Heart right ventricle (tissue), 16 donors: ENCODE data around the gene PNMA8B. TPM values are rescaled to one million over a fixed set of nuclear protein-coding genes. Genes with fewer than 3 reads are reported as not detected.
A peak's percentile ranks its signal among the peaks of the same experiment; 100 is the strongest.

ENCODE experiments used
- ATAC-seq, 8 donors: fragments of 200-7000 bp; cut with Tn5 transposase; one replicate each; pipeline ENCODE4 v1.9.1; 2020; ENCODE audit warnings: mild to moderate bottlenecking in 8 of 8, moderate library complexity in 8 of 8, moderate number of reproducible peaks in 1 of 8
- DNase-seq, 2 donors: peaks; one replicate each; pipeline ENCODE4 v3.0.0-alpha.2; 2020
- H3K27ac ChIP-seq, 10 donors: fragments of 200-600 bp; sonication (generic) in 2 of 10; one replicate each; pipeline versions ENCODE4 v1.5.0 to v1.8.0; 2020 to 2022; ENCODE audit warnings: mild to moderate bottlenecking in 3 of 10
- H3K27me3 ChIP-seq, 7 donors: fragments of 200-600 bp; one replicate each; pipeline ENCODE4 v1.8.0; 2021 to 2022; ENCODE audit warnings: mild to moderate bottlenecking in 2 of 7
- H3K36me3 ChIP-seq, 9 donors: fragments of 200-600 bp; sonication (generic) in 1 of 9; one replicate each; pipeline versions ENCODE4 v1.5.0 to v1.8.0; 2020 to 2022; ENCODE audit warnings: mild to moderate bottlenecking in 2 of 9
- H3K4me1 ChIP-seq, 9 donors: fragments of 200-600 bp; sonication (generic) in 1 of 9; one replicate each; pipeline versions ENCODE4 v1.5.0 to v1.8.0; 2020 to 2022; ENCODE audit warnings: mild to moderate bottlenecking in 4 of 9
- H3K4me3 ChIP-seq, 10 donors: fragments of 200-600 bp; sonication (generic) in 2 of 10; one replicate each; pipeline versions ENCODE4 v1.5.0 to v1.8.0; 2020 to 2022; ENCODE audit warnings: mild to moderate bottlenecking in 7 of 10, moderate library complexity in 2 of 10
- H3K9me3 ChIP-seq, 11 donors: fragments of 200-600 bp in 10 of 11; sonication (generic) in 2 of 11; one replicate each; pipeline versions ENCODE4 v1.5.0 to v1.8.0; 2013 to 2022; ENCODE audit warnings: mild to moderate bottlenecking in 2 of 11, control low read depth in 1 of 11, moderate library complexity in 1 of 11
- CTCF ChIP-seq, 9 donors: fragments of 200-600 bp; sonication (generic) in 2 of 9; IDR thresholded peaks; one replicate each; pipeline versions ENCODE4 v1.5.0 to v1.8.0; 2021 to 2022; ENCODE audit warnings: antibody characterized with exemption in 9 of 9, mild to moderate bottlenecking in 5 of 9, moderate library complexity in 1 of 9
- WGBS, 2 donors: extraction: QIAGEN DNeasy Blood & Tissue Kit; methylation state at CpG; one replicate each; pipeline ENCODE4 v1.1.7; 2013; ENCODE audit warnings: inconsistent platforms in 1 of 2; 5-methylcytosine and 5-hydroxymethylcytosine counted together
- intact Hi-C, 10 donors: fragments of 100-400 bp; cut with DNase I; formaldehyde crosslinking; loops; one replicate each; pipeline versions ENCODE4 v1.11.1 to v1.14.2; 2022
- polyA plus RNA-seq, 2 donors: library from polyadenylated mRNA; stranded (reverse); fragments of 200-250 nt; gene quantifications; one replicate each; pipeline ENCODE4 v1.2.3, GENCODE V29; 2013
- total RNA-seq, 10 donors: library from RNA; stranded (reverse); fragmentation: NEBNext Ultra II Directional in 3 of 10; extraction: Animal tissue kit (Norgen Biotek cat#: 25700) in 3 of 10; gene quantifications; one replicate each; pipeline versions ENCODE4 v1.2.1 to v1.2.4, GENCODE V29; 2021 to 2023
- donor health status: Arrhythmogenic right ventricular cardiomyopathy.
- donor health status: ischemic (EF 13 %, LVEDD 7.1; RV severe dilation, severe dysfunction).
- donor health status: healthy with polysubstance abuse.
- donor health status: DM: no; HTN: yes; CAD: no.
- donor health status: DM: no; HTN: no; CAD: no.
- donor health status: ischemic (EF 25% LVEDD 6.9; RV normal size, moderate dysfunction).
- donor health status: ischemic (EF 25% LVEDD 5.7; RV mildly dilated, moderate dysfunction).
- donor health status: healthy.
- donor health status: DM: yes; HTN: yes; CAD: no.
- donor health status: Ischemic cardiomyopathy.
- donor health status: ischemic (EF 35%, LVEDD 5.7; RV mildly dilated, moderate dysfunction).
- donor health status: nonischemic (EF 11% LVEDD 7.7; RV severe dilation, severe dysfunction).
- donor health status: DM: yes; HTN: yes; CAD: no.
- donor health status: PGD.
- donor health status: ischemic (EF 29% LVEDD 5.4; RV normal size, mild dysfunction).
- donor health status: nonischemic (EF 23%, LVEDD 6.1; RV moderate dilation, normal function).

PNMA8B gene
- total and polyA plus RNA-seq, 12 donors: 0.37 to 0.95 (median 0.65) TPM

- WGBS, 2 donors: 56 to 58% methylated on average over 11 of the region's 11 CpGs
- no peak for ATAC-seq
- Histone ChIP-seq H3K9me3 (no peaks in the 10 kb centered on the region), H3K27me3 (peaks cover 3 to 72% (median 64%) of the 10 kb centered on the region in 7 donors), H3K27ac (no peak overlapping the region), H3K4me3 (no peak overlapping the region), H3K36me3 (no peaks in the 10 kb centered on the region), H3K4me1 (peaks cover 11 to 44% (median 38%) of the 10 kb centered on the region in 9 donors)
- intact Hi-C loops: loop anchor here in 9 of 10 donors (1.0 to 5.0 kb wide), 9 partner anchors 26 to 208 kb away; no protein-coding TSS in a partner anchor
- no peak for TF ChIP-seq CTCF (IDR thresholded peaks at IDR 0.05)
- no peak for DNase-seq
These were observed 7.1 kb downstream of the PNMA8B start for GRCh38 chr19:46488551-46488950.

GRCh38 chr19:46487802-46488445 lies 7.7 kb downstream of the PNMA8B start:
- H3K27ac ChIP-seq: no peak overlapping the region
- H3K4me1 ChIP-seq: peaks cover 9 to 38% (median 32%) of the 10 kb centered on the region in 9 donors
- peak; percentile 80 to 95 (median 90) for TF ChIP-seq CTCF (IDR thresholded peaks at IDR 0.05)
- no peaks in the 10 kb centered on the region for H3K36me3 ChIP-seq
- peak; percentile 71 to 82 for DNase-seq
- H3K27me3 ChIP-seq: peaks cover 3 to 66% (median 58%) of the 10 kb centered on the region in 7 donors
- WGBS, 2 donors: 5% methylated on average over 36 to 38 of the region's 38 CpGs
- ATAC-seq: peak; percentile 72 to 86 (median 77)
- intact Hi-C loops: loop anchor here (1.0 to 5.0 kb wide), 12 partner anchors 27 to 207 kb away; no protein-coding TSS in a partner anchor
- peak overlapping the region in 9 of 10 donors; percentile 21 to 50 (median 46) for H3K4me3 ChIP-seq
- H3K9me3 ChIP-seq: no peaks in the 10 kb centered on the region

GRCh38 chr19:46487178-46487801 lies 8.4 kb downstream of the PNMA8B start:
- ATAC-seq (peak in 5 of 8 donors; percentile 1 to 12 (median 5)), DNase-seq (no peak)
- intact Hi-C loops: loop anchor here in 7 of 10 donors (1.0 to 5.0 kb wide), 7 partner anchors 82 to 205 kb away; no protein-coding TSS in a partner anchor
- no peaks in the 10 kb centered on the region for H3K9me3 ChIP-seq
- H3K4me3 ChIP-seq: peak overlapping the region in 9 of 10 donors; percentile 21 to 50 (median 46)
- 6 to 8% methylated on average over 19 of the region's 19 CpGs for WGBS, 2 donors
- H3K4me1 ChIP-seq: peaks cover 9 to 32% (median 27%) of the 10 kb centered on the region in 9 donors
- H3K36me3 ChIP-seq: no peaks in the 10 kb centered on the region
- no peak for TF ChIP-seq CTCF (IDR thresholded peaks at IDR 0.05)
- H3K27me3 ChIP-seq: peaks cover 3 to 60% (median 52%) of the 10 kb centered on the region in 7 donors
- H3K27ac ChIP-seq: no peak overlapping the region

- Histone ChIP-seq H3K9me3 (no peaks in the 10 kb centered on the region), H3K4me3 (no peak overlapping the region), H3K27ac (no peak overlapping the region), H3K27me3 (peaks cover 3 to 50% (median 42%) of the 10 kb centered on the region in 7 donors), H3K36me3 (no peaks in the 10 kb centered on the region), H3K4me1 (peaks cover 9 to 31% (median 25%) of the 10 kb centered on the region in 9 donors)
- no peak for DNase-seq
- TF ChIP-seq CTCF (IDR thresholded peaks at IDR 0.05): no peak
- ATAC-seq: no peak
- intact Hi-C loops: loop anchor here in 6 of 10 donors (2.0 to 5.0 kb wide), 6 partner anchors 82 to 204 kb away; no protein-coding TSS in a partner anchor
- 89 to 90% methylated on average over 3 of the region's 3 CpGs for WGBS, 2 donors
These were observed 9.3 kb downstream of the PNMA8B start for GRCh38 chr19:46486358-46486757.
